CD4-positive, CD25-positive, alpha-beta regulatory T cell (primary cell): ENCODE data around the gene ZCCHC10. TPM values are rescaled to one million over a fixed set of nuclear protein-coding genes. Genes with fewer than 3 reads are reported as not detected.
A peak's percentile ranks its signal among the peaks of the same experiment; 100 is the strongest.
"Not testable (repeated sequence)": the region's sequence is repeated elsewhere in the genome, so short reads cannot be mapped to it uniquely, and the experiment has no call there.

Source experiments
- ATAC-seq, 2 donors: fragments of 150-1000 bp; cut with Tn5 transposase; one replicate each; pipeline ENCODE4 v1.10.0; 2021; ENCODE audit warnings: low read depth in 2 of 2, moderate number of reproducible peaks in 2 of 2, moderate library complexity in 1 of 2
- DNase-seq, 3 donors: peaks; one replicate each; pipeline versions ENCODE4 v3.0.0 to v3.0.0-alpha.2; 2012 to 2022; ENCODE audit warnings: mixed read lengths in 1 of 3
- H3K27ac ChIP-seq: one replicate; pipeline ENCODE4 v1.7.0; 2013; ENCODE audit warnings: mild to moderate bottlenecking, low read length; ENCODE audit not compliant: insufficient read depth, poor library complexity, severe bottlenecking
- H3K27me3 ChIP-seq: one replicate; pipeline ENCODE4 v1.7.0; 2013; ENCODE audit warnings: low read length; ENCODE audit not compliant: control insufficient read depth, insufficient read depth
- H3K36me3 ChIP-seq: one replicate; pipeline ENCODE4 v1.7.0; 2013; ENCODE audit warnings: mild to moderate bottlenecking, low read length, moderate library complexity; ENCODE audit not compliant: control insufficient read depth, insufficient read depth
- H3K4me1 ChIP-seq: 2 replicates; pipeline ENCODE4 v1.7.0; 2013; ENCODE audit warnings: mild to moderate bottlenecking, low read length; ENCODE audit not compliant: insufficient read depth, control insufficient read depth, poor library complexity, severe bottlenecking
- H3K4me3 ChIP-seq: one replicate; pipeline ENCODE4 v1.7.0; 2013; ENCODE audit warnings: low read depth, mild to moderate bottlenecking, low read length, moderate library complexity
- H3K9me3 ChIP-seq, 2 experiments: 1 replicate in 1 of 2; 2 replicates in 1 of 2; pipeline ENCODE4 v1.7.0; 2013; ENCODE audit warnings: low read length in 2 of 2, mild to moderate bottlenecking in 1 of 2, moderate library complexity in 1 of 2; ENCODE audit not compliant: control insufficient read depth in 2 of 2
- H3K27ac Mint-ChIP-seq, 3 donors: one replicate each; pipeline ENCODE4 v1.8.0; 2020 to 2022; ENCODE audit warnings: mild to moderate bottlenecking in 3 of 3, mixed read lengths in 3 of 3, moderate library complexity in 2 of 3
- H3K27me3 Mint-ChIP-seq: one replicate; pipeline ENCODE4 v1.8.0; 2022; ENCODE audit warnings: mild to moderate bottlenecking, mixed read lengths
- H3K36me3 Mint-ChIP-seq: one replicate; pipeline ENCODE4 v1.8.0; 2020; ENCODE audit warnings: mixed read lengths
- H3K4me1 Mint-ChIP-seq, 4 donors: one replicate each; pipeline ENCODE4 v1.8.0; 2020 to 2022; ENCODE audit warnings: mixed read lengths in 4 of 4, mild to moderate bottlenecking in 1 of 4
- H3K4me3 Mint-ChIP-seq, 4 donors: one replicate each; pipeline ENCODE4 v1.8.0; 2020 to 2022; ENCODE audit warnings: mild to moderate bottlenecking in 4 of 4, mixed read lengths in 4 of 4, moderate library complexity in 3 of 4
- H3K9me3 Mint-ChIP-seq, 7 donors: one replicate each; pipeline ENCODE4 v1.8.0; 2020 to 2022; ENCODE audit warnings: mixed read lengths in 7 of 7, mild to moderate bottlenecking in 3 of 7, moderate library complexity in 2 of 7
- polyA plus RNA-seq, 4 donors: library from polyadenylated mRNA; unstranded; fragments of 300-500 nt; fragmentation: Illumina TruSeq; gene quantifications; one replicate each; pipeline ENCODE4 v1.2.3, GENCODE V29; 2021
- total RNA-seq: library from RNA; stranded (reverse); gene quantifications from one replicate; pipeline ENCODE4 v1.2.3, GENCODE V29; 2022

Gene ZCCHC10
- total and polyA plus RNA-seq, 5 donors from 2014 or later, result 20.0 to 54.0 (median 41.3) TPM

GRCh38 chr5:133017964-133018363 is 8.4 kb downstream of the ZCCHC10 start:
- Histone ChIP-seq H3K27ac (no peak overlapping the region), H3K27me3 (no peaks in the 10 kb centered on the region), H3K4me1 (no peaks in the 10 kb centered on the region), H3K4me3 (no peak overlapping the region), H3K36me3 (peaks cover 37% of the 10 kb centered on the region), H3K9me3 (no peaks in the 10 kb centered on the region)
- Mint-ChIP-seq H3K27me3 (no peaks in the 10 kb centered on the region), H3K4me1 (peaks cover 0 to 12% (median 6%) of the 10 kb centered on the region in 4 donors), H3K36me3 (peaks cover 22% of the 10 kb centered on the region), H3K27ac (no peak overlapping the region), H3K4me3 (no peak overlapping the region), H3K9me3 (no peaks in the 10 kb centered on the region)
- DNase-seq, result no peak
- no peak for ATAC-seq

GRCh38 chr5:133015466-133015865 is 10.9 kb downstream of the ZCCHC10 start:
- Histone ChIP-seq H3K27ac (no peak overlapping the region), H3K27me3 (no peaks in the 10 kb centered on the region), H3K36me3 (peaks cover 34% of the 10 kb centered on the region), H3K4me3 (no peak overlapping the region), H3K4me1 (no peaks in the 10 kb centered on the region), H3K9me3 (no peaks in the 10 kb centered on the region)
- Mint-ChIP-seq H3K4me3 (no peak overlapping the region), H3K27ac (no peak overlapping the region), H3K36me3 (peaks cover 18% of the 10 kb centered on the region), H3K27me3 (no peaks in the 10 kb centered on the region), H3K4me1 (peaks cover 0 to 11% (median 5%) of the 10 kb centered on the region in 4 donors), H3K9me3 (no peaks in the 10 kb centered on the region)
- no peak for DNase-seq
- ATAC-seq, result no peak

- not testable (repeated sequence) for H3K9me3 Mint-ChIP-seq, H3K4me3 ChIP-seq, H3K27me3 ChIP-seq, DNase-seq, H3K27me3 Mint-ChIP-seq, H3K27ac ChIP-seq, ATAC-seq, H3K4me1 Mint-ChIP-seq, H3K4me3 Mint-ChIP-seq, H3K9me3 ChIP-seq, H3K27ac Mint-ChIP-seq, H3K4me1 ChIP-seq
- peaks cover 15% of the 10 kb centered on the region for H3K36me3 ChIP-seq
- peaks cover 15% of the 10 kb centered on the region for H3K36me3 Mint-ChIP-seq
These were observed 17.9 kb downstream of the ZCCHC10 start for GRCh38 chr5:133008455-133008854.

GRCh38 chr5:133006653-133007052 is 19.7 kb downstream of the ZCCHC10 start:
- no peaks in the 10 kb centered on the region for H3K27me3 ChIP-seq
- Mint-ChIP-seq H3K4me3 (no peak overlapping the region), H3K4me1 (peaks cover 0 to 5% (median 2%) of the 10 kb centered on the region in 4 donors), H3K9me3 (no peaks in the 10 kb centered on the region), H3K27me3 (no peaks in the 10 kb centered on the region), H3K36me3 (peaks cover 19% of the 10 kb centered on the region), H3K27ac (no peak overlapping the region)
- peaks cover 21% of the 10 kb centered on the region for H3K36me3 ChIP-seq
- ATAC-seq (no peak), DNase-seq (no peak)
- no peak overlapping the region for H3K27ac ChIP-seq
- no peak overlapping the region for H3K4me3 ChIP-seq
- H3K4me1 ChIP-seq, result no peaks in the 10 kb centered on the region
- no peaks in the 10 kb centered on the region for H3K9me3 ChIP-seq

GRCh38 chr5:132999246-132999645 is 27.1 kb downstream of the ZCCHC10 start:
- no peak overlapping the region for H3K27ac Mint-ChIP-seq
- H3K9me3 Mint-ChIP-seq, result no peaks in the 10 kb centered on the region
- Histone ChIP-seq H3K36me3 (peaks cover 19% of the 10 kb centered on the region), H3K9me3 (no peaks in the 10 kb centered on the region), H3K4me3 (no peak overlapping the region), H3K4me1 (no peaks in the 10 kb centered on the region), H3K27me3 (no peaks in the 10 kb centered on the region), H3K27ac (no peak overlapping the region)
- peaks cover 19% of the 10 kb centered on the region for H3K36me3 Mint-ChIP-seq
- peaks cover 0 to 2% (median 0%) of the 10 kb centered on the region in 4 donors for H3K4me1 Mint-ChIP-seq
- DNase-seq, result no peak
- H3K27me3 Mint-ChIP-seq, result no peaks in the 10 kb centered on the region
- no peak for ATAC-seq
- no peak overlapping the region for H3K4me3 Mint-ChIP-seq

GRCh38 chr5:132998556-132998955 is 27.8 kb downstream of the ZCCHC10 start:
- H3K27me3 Mint-ChIP-seq, result no peaks in the 10 kb centered on the region
- H3K4me1 ChIP-seq, result no peaks in the 10 kb centered on the region
- no peaks in the 10 kb centered on the region for H3K9me3 ChIP-seq
- peaks cover 19% of the 10 kb centered on the region for H3K36me3 Mint-ChIP-seq
- H3K4me3 ChIP-seq, result no peak overlapping the region
- no peak overlapping the region for H3K4me3 Mint-ChIP-seq
- peaks cover 19% of the 10 kb centered on the region for H3K36me3 ChIP-seq
- no peak overlapping the region for H3K27ac ChIP-seq
- no peaks in the 10 kb centered on the region for H3K9me3 Mint-ChIP-seq
- peaks cover 0 to 2% (median 0%) of the 10 kb centered on the region in 4 donors for H3K4me1 Mint-ChIP-seq
- no peaks in the 10 kb centered on the region for H3K27me3 ChIP-seq
- ATAC-seq, result no peak
- DNase-seq, result no peak
- H3K27ac Mint-ChIP-seq, result no peak overlapping the region

- H3K4me3 Mint-ChIP-seq, result no peak overlapping the region
- no peaks in the 10 kb centered on the region for H3K9me3 ChIP-seq
- H3K36me3 ChIP-seq, result peaks cover 11% of the 10 kb centered on the region
- H3K27me3 ChIP-seq, result no peaks in the 10 kb centered on the region
- ATAC-seq, result no peak
- peaks cover 0 to 2% (median 0%) of the 10 kb centered on the region in 4 donors for H3K4me1 Mint-ChIP-seq
- no peak for DNase-seq
- H3K27ac ChIP-seq, result no peak overlapping the region
- H3K4me1 ChIP-seq, result no peaks in the 10 kb centered on the region
- no peaks in the 10 kb centered on the region for H3K27me3 Mint-ChIP-seq
- H3K27ac Mint-ChIP-seq, result peak overlapping the region in 1 of 3 donors; percentile 20
- no peaks in the 10 kb centered on the region for H3K9me3 Mint-ChIP-seq
- no peak overlapping the region for H3K4me3 ChIP-seq
- H3K36me3 Mint-ChIP-seq, result peaks cover 15% of the 10 kb centered on the region
These were observed 30.0 kb downstream of the ZCCHC10 start for GRCh38 chr5:132996307-132996706.

GRCh38 chr5:132987531-132988408 is 38.6 kb downstream of the ZCCHC10 start:
- H3K4me1 Mint-ChIP-seq, result no peaks in the 10 kb centered on the region
- no peaks in the 10 kb centered on the region for H3K27me3 Mint-ChIP-seq
- Histone ChIP-seq H3K4me1 (no peaks in the 10 kb centered on the region), H3K36me3 (no peaks in the 10 kb centered on the region), H3K4me3 (no peak overlapping the region), H3K27ac (no peak overlapping the region), H3K27me3 (no peaks in the 10 kb centered on the region), H3K9me3 (no peaks in the 10 kb centered on the region)
- no peak overlapping the region for H3K27ac Mint-ChIP-seq
- no peak for DNase-seq
- ATAC-seq, result no peak
- H3K9me3 Mint-ChIP-seq, result peaks cover 0 to 5% (median 0%) of the 10 kb centered on the region in 7 donors
- H3K4me3 Mint-ChIP-seq, result no peak overlapping the region
- no peaks in the 10 kb centered on the region for H3K36me3 Mint-ChIP-seq
